ENCODE data around the gene SLC20A1.
"Not testable (repeated sequence)": the region's sequence is repeated elsewhere in the genome, so short reads cannot be mapped to it uniquely, and the experiment has no call there.

Gene SLC20A1

GRCh38 chr2:112646791-112647689 is 1.3 kb downstream of the SLC20A1 start:
- DNase-seq, result no peak

- DNase-seq, result no peak
Measured at GRCh38 chr2:112648081-112648480, 2.3 kb downstream of the SLC20A1 start.

GRCh38 chr2:112656679-112657078 is 10.9 kb downstream of the SLC20A1 start:
- DNase-seq, result no peak

GRCh38 chr2:112658301-112658700 is 12.6 kb downstream of the SLC20A1 start:
- no peak for DNase-seq

GRCh38 chr2:112658839-112659667 is 13.3 kb downstream of the SLC20A1 start:
- DNase-seq, result no peak

GRCh38 chr2:112660138-112660537 is 14.4 kb downstream of the SLC20A1 start:
- DNase-seq, result no peak

- no peak for DNase-seq
Measured at GRCh38 chr2:112661656-112662305, 16.0 kb downstream of the SLC20A1 start.

- DNase-seq, result no peak
Measured at GRCh38 chr2:112662704-112663103, 17.0 kb downstream of the SLC20A1 start.

- no peak for DNase-seq
Measured at GRCh38 chr2:112664689-112665088, 18.9 kb downstream of the SLC20A1 start.

GRCh38 chr2:112665113-112665780 is 19.5 kb downstream of the SLC20A1 start:
- no peak for DNase-seq

- no peak for DNase-seq
Measured at GRCh38 chr2:112666761-112667122, 21.0 kb downstream of the SLC20A1 start.

- DNase-seq, result not testable (repeated sequence)
Measured at GRCh38 chr2:112667540-112667939, 21.8 kb downstream of the SLC20A1 start.

GRCh38 chr2:112669667-112670066 is 23.9 kb downstream of the SLC20A1 start:
- DNase-seq, result no peak

GRCh38 chr2:112670252-112671022 is 24.7 kb downstream of the SLC20A1 start:
- DNase-seq, result no peak

GRCh38 chr2:112671801-112672200 is 26.1 kb downstream of the SLC20A1 start:
- no peak for DNase-seq

- DNase-seq, result no peak
Measured at GRCh38 chr2:112673008-112673407, 27.3 kb downstream of the SLC20A1 start.

- no peak for DNase-seq
Measured at GRCh38 chr2:112674229-112674628, 28.5 kb downstream of the SLC20A1 start.

- DNase-seq, result no peak
Measured at GRCh38 chr2:112679484-112679883, 33.7 kb downstream of the SLC20A1 start.

GRCh38 chr2:112680666-112681101 is 34.9 kb downstream of the SLC20A1 start:
- DNase-seq, result no peak

- no peak for DNase-seq
Measured at GRCh38 chr2:112682101-112682500, 36.4 kb downstream of the SLC20A1 start.

GRCh38 chr2:112683550-112684414 is 38.0 kb downstream of the SLC20A1 start:
- no peak for DNase-seq

Data from T-helper 9 cell (primary cell).